ENCODE measurements around the gene ABCA3. TPM values are rescaled to one million over a fixed set of nuclear protein-coding genes. Genes with fewer than 3 reads are reported as not detected.

The ABCA3 gene
- total RNA-seq, 1 donor from 2014 or later = 32.1 TPM

DNA sequence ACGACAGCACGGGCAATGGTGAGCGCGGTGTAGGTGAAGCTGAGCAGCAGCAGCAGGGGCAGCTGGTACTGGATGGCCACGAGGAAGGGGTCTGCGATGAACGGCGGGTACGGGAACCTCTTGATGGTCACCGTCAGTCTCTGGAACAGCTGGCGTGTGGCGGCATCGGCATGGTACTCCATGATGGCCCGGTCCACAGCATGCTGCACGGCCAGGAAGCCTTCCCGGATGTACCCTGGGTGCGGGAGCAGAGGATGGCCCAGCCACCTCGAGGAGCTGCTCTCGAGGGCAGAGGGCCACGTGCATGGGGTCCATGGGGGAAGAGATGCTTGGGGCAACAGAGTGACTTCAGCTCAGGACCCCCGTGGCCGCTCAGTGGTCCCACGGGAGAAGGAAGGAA, 20.9 kb downstream of the ABCA3 start:
- Histone ChIP-seq H3K4me3 (ENCODE audit: low read depth, low read length) (no peak overlapping the region), H3K36me3 (ENCODE audit: control insufficient read depth, insufficient read depth, low read length) (no peaks in the 10 kb centered on the region), H3K27me3 (ENCODE audit: control insufficient read depth, insufficient read depth, low read length) (no peaks in the 10 kb centered on the region)
- no peak for DNase-seq (ENCODE audit: low read depth)
- TF ChIP-seq, protein P1, sequence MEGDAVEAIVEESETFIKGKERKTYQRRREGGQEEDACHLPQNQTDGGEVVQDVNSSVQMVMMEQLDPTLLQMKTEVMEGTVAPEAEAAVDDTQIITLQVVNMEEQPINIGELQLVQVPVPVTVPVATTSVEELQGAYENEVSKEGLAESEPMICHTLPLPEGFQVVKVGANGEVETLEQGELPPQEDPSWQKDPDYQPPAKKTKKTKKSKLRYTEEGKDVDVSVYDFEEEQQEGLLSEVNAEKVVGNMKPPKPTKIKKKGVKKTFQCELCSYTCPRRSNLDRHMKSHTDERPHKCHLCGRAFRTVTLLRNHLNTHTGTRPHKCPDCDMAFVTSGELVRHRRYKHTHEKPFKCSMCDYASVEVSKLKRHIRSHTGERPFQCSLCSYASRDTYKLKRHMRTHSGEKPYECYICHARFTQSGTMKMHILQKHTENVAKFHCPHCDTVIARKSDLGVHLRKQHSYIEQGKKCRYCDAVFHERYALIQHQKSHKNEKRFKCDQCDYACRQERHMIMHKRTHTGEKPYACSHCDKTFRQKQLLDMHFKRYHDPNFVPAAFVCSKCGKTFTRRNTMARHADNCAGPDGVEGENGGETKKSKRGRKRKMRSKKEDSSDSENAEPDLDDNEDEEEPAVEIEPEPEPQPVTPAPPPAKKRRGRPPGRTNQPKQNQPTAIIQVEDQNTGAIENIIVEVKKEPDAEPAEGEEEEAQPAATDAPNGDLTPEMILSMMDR (IDR thresholded peaks at IDR 0.05; ENCODE audit: insufficient read depth, low read length, poor library complexity, severe bottlenecking) = no peak

GRCh38 chr16:2317231-2318020, 23.1 kb downstream of the ABCA3 start:
- TF ChIP-seq, protein P1 (IDR thresholded peaks at IDR 0.05; ENCODE audit: insufficient read depth, low read length, poor library complexity, severe bottlenecking) = no peak
- no peak overlapping the region for H3K4me3 ChIP-seq (ENCODE audit: low read depth, low read length)
- DNase-seq (ENCODE audit: low read depth) = no peak
- no peaks in the 10 kb centered on the region for H3K36me3 ChIP-seq (ENCODE audit: control insufficient read depth, insufficient read depth, low read length)
- H3K27me3 ChIP-seq (ENCODE audit: control insufficient read depth, insufficient read depth, low read length) = no peaks in the 10 kb centered on the region

DNA sequence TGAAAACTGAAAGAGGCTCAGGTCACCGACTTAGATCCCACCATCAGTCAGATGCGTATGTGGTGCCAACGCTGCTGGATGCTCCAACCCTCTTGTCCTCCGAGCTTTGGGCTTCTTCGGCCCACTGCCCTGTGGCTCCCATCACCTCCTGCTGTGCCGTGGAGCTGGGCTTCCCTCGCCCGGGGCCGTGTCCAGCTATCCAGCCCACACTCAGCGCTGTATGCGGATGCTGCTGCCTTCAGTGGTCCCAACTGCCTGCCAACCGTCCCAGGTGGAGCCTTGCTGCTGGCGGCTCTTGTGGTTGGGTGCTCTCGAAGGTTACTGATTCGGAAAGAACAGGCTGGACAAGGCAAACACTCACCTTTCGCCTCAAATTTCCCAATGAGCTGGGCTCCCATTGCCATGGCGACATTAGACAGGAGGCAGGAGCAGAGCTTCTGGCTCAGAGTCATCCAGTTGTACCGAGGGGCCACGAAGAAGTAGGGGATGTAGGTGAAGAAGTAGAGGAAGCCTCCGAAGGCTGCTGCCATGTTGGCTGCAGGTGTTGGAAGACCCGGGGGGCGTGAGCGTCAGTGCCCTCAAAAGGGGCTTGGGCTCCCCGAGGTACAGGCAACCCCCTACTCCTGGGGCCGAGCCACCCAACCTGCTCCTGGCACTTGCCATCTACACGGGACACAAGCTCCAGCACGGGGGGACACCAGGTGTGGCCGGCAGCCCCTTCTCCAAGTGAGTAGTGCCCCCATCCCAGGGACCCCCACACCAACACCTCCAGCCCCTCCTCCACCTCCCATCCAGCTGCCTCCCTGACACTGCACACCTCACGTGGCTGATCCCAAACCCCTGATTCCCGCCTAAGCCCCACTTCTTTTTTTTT, 32.2 kb downstream of the ABCA3 start:
- H3K4me3 ChIP-seq (ENCODE audit: low read depth, low read length) = no peak overlapping the region
- DNase-seq (ENCODE audit: low read depth) = no peak
- TF ChIP-seq, protein P1 (IDR thresholded peaks at IDR 0.05; ENCODE audit: insufficient read depth, low read length, poor library complexity, severe bottlenecking) = no peak
- no peaks in the 10 kb centered on the region for H3K36me3 ChIP-seq (ENCODE audit: control insufficient read depth, insufficient read depth, low read length)
- no peaks in the 10 kb centered on the region for H3K27me3 ChIP-seq (ENCODE audit: control insufficient read depth, insufficient read depth, low read length)

DNA sequence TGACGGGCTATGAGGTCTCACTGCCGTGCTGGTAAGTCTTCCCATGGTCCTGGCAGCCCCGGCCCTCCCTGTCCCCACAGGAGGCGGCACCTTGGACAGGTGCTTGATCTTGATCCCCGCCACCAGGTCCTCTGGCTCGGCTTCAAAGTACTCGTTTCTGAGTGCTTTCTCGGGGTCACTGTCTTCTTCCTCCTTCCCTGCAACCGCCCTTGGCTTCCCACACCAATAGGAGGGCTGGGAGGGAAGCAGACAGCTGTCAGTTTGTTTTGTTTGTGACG, 40.7 kb downstream of the ABCA3 start:
- TF ChIP-seq, protein P1 (IDR thresholded peaks at IDR 0.05; ENCODE audit: insufficient read depth, low read length, poor library complexity, severe bottlenecking) = no peak
- no peaks in the 10 kb centered on the region for H3K27me3 ChIP-seq (ENCODE audit: control insufficient read depth, insufficient read depth, low read length)
- no peak for DNase-seq (ENCODE audit: low read depth)
- no peak overlapping the region for H3K4me3 ChIP-seq (ENCODE audit: low read depth, low read length)
- H3K36me3 ChIP-seq (ENCODE audit: control insufficient read depth, insufficient read depth, low read length) = no peaks in the 10 kb centered on the region

- TF ChIP-seq, protein P1 (IDR thresholded peaks at IDR 0.05; ENCODE audit: insufficient read depth, low read length, poor library complexity, severe bottlenecking) = no peak
- no peaks in the 10 kb centered on the region for H3K27me3 ChIP-seq (ENCODE audit: control insufficient read depth, insufficient read depth, low read length)
- no peak for DNase-seq (ENCODE audit: low read depth)
- no peaks in the 10 kb centered on the region for H3K36me3 ChIP-seq (ENCODE audit: control insufficient read depth, insufficient read depth, low read length)
- no peak overlapping the region for H3K4me3 ChIP-seq (ENCODE audit: low read depth, low read length)
Measured at GRCh38 chr16:2299121-2299914, 41.2 kb downstream of the ABCA3 start.
